SK-N-SH (cell line): ENCODE results near the gene DUSP9.

ENCODE experiments used
- EP300 ChIP-seq, 2 experiments: IDR thresholded peaks; 2 replicates each; pipeline versions ENCODE4 v1.4.0 to v1.6.1; 2012; ENCODE audit warnings: borderline replicate concordance in 1 of 2, low read depth in 1 of 2, low read length in 1 of 2
- FOXJ3 ChIP-seq: sonication (generic); formaldehyde crosslinking; IDR thresholded peaks from 2 replicates; pipeline ENCODE4 v1.5.1; 2020; ENCODE audit warnings: mild to moderate bottlenecking, missing genetic modification reagents
- GATA2 ChIP-seq: sonication (generic); formaldehyde crosslinking; IDR thresholded peaks from 2 replicates; pipeline ENCODE4 v1.5.0; 2020; ENCODE audit warnings: mild to moderate bottlenecking, missing genetic modification reagents
- NRF1 ChIP-seq: IDR thresholded peaks from 2 replicates; pipeline ENCODE4 v1.6.1; 2012; ENCODE audit warnings: low read depth, mild to moderate bottlenecking, low read length
- YY1 ChIP-seq: IDR thresholded peaks from 2 replicates; pipeline ENCODE4 v1.4.0; 2012; ENCODE audit warnings: low read depth, mild to moderate bottlenecking
- TF ChIP-seq, protein P1 (sequence below): fragments of 200-600 bp; sonication (generic); IDR thresholded peaks from 2 replicates; pipeline ENCODE4 v1.6.1; 2017; ENCODE audit warnings: antibody characterized with exemption, mild to moderate bottlenecking, moderate library complexity
- TF ChIP-seq, protein P2 (sequence below): IDR thresholded peaks from 2 replicates; pipeline ENCODE4; 2012

DNA sequence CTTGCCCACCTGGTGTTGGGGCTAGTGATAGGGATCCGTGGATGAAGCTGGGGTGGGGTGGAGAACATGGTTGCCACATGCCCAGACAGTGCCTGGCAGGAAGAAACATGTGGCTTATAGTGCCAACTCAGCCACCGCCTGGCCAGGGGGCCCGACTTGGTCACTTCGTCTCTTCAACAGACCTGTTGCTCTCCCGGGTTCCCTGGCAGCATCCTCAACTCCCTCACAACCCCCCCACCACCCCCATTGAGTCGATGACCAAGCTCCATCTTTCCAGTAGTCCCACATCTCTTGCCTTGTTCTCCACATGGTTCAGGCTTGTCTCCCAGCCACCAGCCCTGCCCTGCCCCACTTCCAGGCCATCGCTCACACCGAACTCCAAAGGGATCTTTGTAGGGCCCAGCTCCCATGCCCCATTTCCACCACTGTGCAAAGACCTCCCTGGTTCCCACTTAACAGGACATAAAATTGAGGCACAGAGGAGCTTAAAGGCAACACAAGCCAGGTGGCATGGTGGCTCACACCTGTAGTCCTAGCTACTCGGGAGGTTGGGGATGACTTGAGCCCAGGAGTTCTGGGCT is 18.8 kb downstream of the DUSP9 start:
- no peak for TF ChIP-seq NRF1
- no peak for TF ChIP-seq EP300 (IDR thresholded peaks at IDR 0.05; ENCODE audit: borderline replicate concordance in 1 of 2, low read depth in 1 of 2, low read length in 1 of 2)
- TF ChIP-seq, protein P1, sequence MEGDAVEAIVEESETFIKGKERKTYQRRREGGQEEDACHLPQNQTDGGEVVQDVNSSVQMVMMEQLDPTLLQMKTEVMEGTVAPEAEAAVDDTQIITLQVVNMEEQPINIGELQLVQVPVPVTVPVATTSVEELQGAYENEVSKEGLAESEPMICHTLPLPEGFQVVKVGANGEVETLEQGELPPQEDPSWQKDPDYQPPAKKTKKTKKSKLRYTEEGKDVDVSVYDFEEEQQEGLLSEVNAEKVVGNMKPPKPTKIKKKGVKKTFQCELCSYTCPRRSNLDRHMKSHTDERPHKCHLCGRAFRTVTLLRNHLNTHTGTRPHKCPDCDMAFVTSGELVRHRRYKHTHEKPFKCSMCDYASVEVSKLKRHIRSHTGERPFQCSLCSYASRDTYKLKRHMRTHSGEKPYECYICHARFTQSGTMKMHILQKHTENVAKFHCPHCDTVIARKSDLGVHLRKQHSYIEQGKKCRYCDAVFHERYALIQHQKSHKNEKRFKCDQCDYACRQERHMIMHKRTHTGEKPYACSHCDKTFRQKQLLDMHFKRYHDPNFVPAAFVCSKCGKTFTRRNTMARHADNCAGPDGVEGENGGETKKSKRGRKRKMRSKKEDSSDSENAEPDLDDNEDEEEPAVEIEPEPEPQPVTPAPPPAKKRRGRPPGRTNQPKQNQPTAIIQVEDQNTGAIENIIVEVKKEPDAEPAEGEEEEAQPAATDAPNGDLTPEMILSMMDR: no peak
- TF ChIP-seq GATA2: no peak
- TF ChIP-seq, protein P2, sequence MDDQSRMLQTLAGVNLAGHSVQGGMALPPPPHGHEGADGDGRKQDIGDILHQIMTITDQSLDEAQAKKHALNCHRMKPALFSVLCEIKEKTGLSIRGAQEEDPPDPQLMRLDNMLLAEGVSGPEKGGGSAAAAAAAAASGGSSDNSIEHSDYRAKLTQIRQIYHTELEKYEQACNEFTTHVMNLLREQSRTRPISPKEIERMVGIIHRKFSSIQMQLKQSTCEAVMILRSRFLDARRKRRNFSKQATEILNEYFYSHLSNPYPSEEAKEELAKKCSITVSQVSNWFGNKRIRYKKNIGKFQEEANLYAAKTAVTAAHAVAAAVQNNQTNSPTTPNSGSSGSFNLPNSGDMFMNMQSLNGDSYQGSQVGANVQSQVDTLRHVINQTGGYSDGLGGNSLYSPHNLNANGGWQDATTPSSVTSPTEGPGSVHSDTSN: no peak
- no peak for TF ChIP-seq FOXJ3
- no peak for TF ChIP-seq YY1
